Left lung (tissue), 10 donors: ENCODE measurements around the gene NTRK2. TPM values are rescaled to one million over a fixed set of nuclear protein-coding genes. Genes with fewer than 3 reads are reported as not detected.

ENCODE experiments used
- ATAC-seq: fragments of 200-7000 bp; cut with Tn5 transposase; one replicate; pipeline ENCODE4 v1.9.1; 2020; ENCODE audit warnings: moderate library complexity
- DNase-seq, 4 donors: peaks; one replicate each; pipeline ENCODE4 v3.0.0-alpha.2; 2013 to 2020
- H3K27ac ChIP-seq, 2 donors: fragments of 200-600 bp; sonication (generic) in 1 of 2; one replicate each; pipeline versions ENCODE4 v1.5.0 to v1.8.0; 2020 to 2021
- H3K27me3 ChIP-seq, 2 donors: fragments of 200-600 bp; sonication (generic) in 1 of 2; one replicate each; pipeline versions ENCODE4 v1.5.0 to v1.8.0; 2020 to 2021
- H3K36me3 ChIP-seq, 2 donors: fragments of 200-600 bp; sonication (generic) in 1 of 2; one replicate each; pipeline versions ENCODE4 v1.5.0 to v1.8.0; 2020 to 2021
- H3K4me1 ChIP-seq, 2 donors: fragments of 200-600 bp; one replicate each; pipeline ENCODE4 v1.8.0; 2021
- H3K4me3 ChIP-seq, 2 donors: fragments of 200-600 bp; sonication (generic) in 1 of 2; one replicate each; pipeline versions ENCODE4 v1.5.0 to v1.8.0; 2020 to 2021; ENCODE audit warnings: mild to moderate bottlenecking in 1 of 2
- H3K9me3 ChIP-seq, 2 donors: fragments of 200-600 bp; sonication (generic) in 1 of 2; one replicate each; pipeline versions ENCODE4 v1.5.0 to v1.8.0; 2020 to 2021
- CTCF ChIP-seq, 2 donors: fragments of 200-600 bp; sonication (generic) in 1 of 2; IDR thresholded peaks; one replicate each; pipeline versions ENCODE4 v1.5.0 to v1.8.0; 2021; ENCODE audit warnings: antibody characterized with exemption in 2 of 2
- intact Hi-C, 2 donors: fragments of 100-400 bp; cut with DNase I; formaldehyde crosslinking; loops; one replicate each; pipeline versions ENCODE4 v1.11.2 to v1.14.2; 2022
- polyA plus RNA-seq, 6 donors: library from polyadenylated mRNA; unstranded; fragments of 120-200 nt; gene quantifications; one replicate each; pipeline ENCODE4 v1.2.1, GENCODE V29; 2013; ENCODE audit not compliant: insufficient read length in 6 of 6
- total RNA-seq, 2 donors: library from RNA; stranded (reverse); fragmentation: NEBNext Ultra II Directional; extraction: Animal tissue kit (Norgen Biotek cat#: 25700); gene quantifications; one replicate each; pipeline ENCODE4 v1.2.1, GENCODE V29; 2021
- donor health status: DM: no; HTN: yes; CAD: no.
- donor health status: DM: no; HTN: no; CAD: no.

Gene NTRK2
- total and polyA plus RNA-seq, 8 donors = 0.29 to 3.8 (median 1.7) TPM

GRCh38 chr9:84970432-84970831 lies 300.9 kb downstream of the NTRK2 start:
- Histone ChIP-seq H3K4me3 (no peak overlapping the region), H3K36me3 (no peaks in the 10 kb centered on the region), H3K27me3 (peaks cover 0 to 6% of the 10 kb centered on the region in 2 donors), H3K4me1 (no peaks in the 10 kb centered on the region), H3K9me3 (no peaks in the 10 kb centered on the region), H3K27ac (no peak overlapping the region)
- TF ChIP-seq CTCF (IDR thresholded peaks at IDR 0.05) = no peak
- intact Hi-C loops = no loop called here
- ATAC-seq (peak; percentile 64), DNase-seq (no peak)

GRCh38 chr9:84971571-84971970 lies 302.0 kb downstream of the NTRK2 start:
- intact Hi-C loops = no loop called here
- TF ChIP-seq CTCF (IDR thresholded peaks at IDR 0.05) = no peak
- ATAC-seq = no peak

GRCh38 chr9:84974258-84974657 lies 304.7 kb downstream of the NTRK2 start:
- no peaks in the 10 kb centered on the region for H3K4me1 ChIP-seq
- H3K36me3 ChIP-seq = no peaks in the 10 kb centered on the region
- no peaks in the 10 kb centered on the region for H3K27me3 ChIP-seq
- ATAC-seq (no peak), DNase-seq (no peak)
- no peak overlapping the region for H3K4me3 ChIP-seq
- intact Hi-C loops = no loop called here
- no peak for TF ChIP-seq CTCF (IDR thresholded peaks at IDR 0.05)
- no peaks in the 10 kb centered on the region for H3K9me3 ChIP-seq
- H3K27ac ChIP-seq = no peak overlapping the region

More at GRCh38 chr9:84971571-84971970, 302.0 kb downstream of the NTRK2 start:
- Histone ChIP-seq H3K36me3 (no peaks in the 10 kb centered on the region), H3K4me3 (no peak overlapping the region), H3K9me3 (no peaks in the 10 kb centered on the region), H3K27ac (no peak overlapping the region), H3K4me1 (no peaks in the 10 kb centered on the region), H3K27me3 (peaks cover 0 to 6% of the 10 kb centered on the region in 2 donors)
- no peak for DNase-seq

- TF ChIP-seq CTCF (IDR thresholded peaks at IDR 0.05) = no peak
- ATAC-seq (no peak), DNase-seq (no peak)
- intact Hi-C loops = no loop called here
- H3K4me1 ChIP-seq = no peaks in the 10 kb centered on the region
- H3K36me3 ChIP-seq = no peaks in the 10 kb centered on the region
- no peaks in the 10 kb centered on the region for H3K9me3 ChIP-seq
- no peak overlapping the region for H3K4me3 ChIP-seq
- no peak overlapping the region for H3K27ac ChIP-seq
- no peaks in the 10 kb centered on the region for H3K27me3 ChIP-seq
Observed at GRCh38 chr9:84974855-84975254, 305.3 kb downstream of the NTRK2 start.

GRCh38 chr9:84975926-84976325 lies 306.4 kb downstream of the NTRK2 start:
- H3K4me3 ChIP-seq = no peak overlapping the region
- no peak for ATAC-seq
- H3K27me3 ChIP-seq = no peaks in the 10 kb centered on the region
- intact Hi-C loops = no loop called here
- no peak for DNase-seq
- H3K4me1 ChIP-seq = no peaks in the 10 kb centered on the region
- no peak overlapping the region for H3K27ac ChIP-seq
- no peaks in the 10 kb centered on the region for H3K36me3 ChIP-seq
- TF ChIP-seq CTCF (IDR thresholded peaks at IDR 0.05) = no peak
- H3K9me3 ChIP-seq = no peaks in the 10 kb centered on the region
